Fibroblast of gingiva (primary cell): ENCODE results near the gene RNF17.
A peak's percentile ranks its signal among the peaks of the same experiment; 100 is the strongest.

ENCODE experiments used
- DNase-seq: peaks from one replicate; pipeline ENCODE4 v3.0.0-alpha.2; 2011; ENCODE audit warnings: low read depth

Gene RNF17

DNA sequence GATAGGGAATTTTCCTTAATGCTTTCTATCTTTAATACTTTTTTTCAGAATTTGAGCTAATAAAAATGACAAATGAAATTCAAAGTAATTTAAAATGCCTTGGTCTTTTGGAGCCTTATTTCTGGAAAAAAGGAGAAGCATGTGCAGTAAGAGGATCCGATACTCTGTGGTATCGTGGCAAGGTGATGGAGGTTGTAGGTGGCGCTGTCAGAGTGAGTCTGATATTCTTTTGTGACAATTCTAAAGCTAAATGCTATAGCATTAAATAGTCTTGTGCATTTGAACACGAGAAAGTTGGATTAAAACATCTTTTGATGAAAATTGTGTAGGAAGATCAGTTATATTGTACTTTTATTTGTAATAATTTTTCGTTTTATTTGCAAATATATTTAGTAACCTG, 95.0 kb downstream of the RNF17 start:
- no peak for DNase-seq

DNA sequence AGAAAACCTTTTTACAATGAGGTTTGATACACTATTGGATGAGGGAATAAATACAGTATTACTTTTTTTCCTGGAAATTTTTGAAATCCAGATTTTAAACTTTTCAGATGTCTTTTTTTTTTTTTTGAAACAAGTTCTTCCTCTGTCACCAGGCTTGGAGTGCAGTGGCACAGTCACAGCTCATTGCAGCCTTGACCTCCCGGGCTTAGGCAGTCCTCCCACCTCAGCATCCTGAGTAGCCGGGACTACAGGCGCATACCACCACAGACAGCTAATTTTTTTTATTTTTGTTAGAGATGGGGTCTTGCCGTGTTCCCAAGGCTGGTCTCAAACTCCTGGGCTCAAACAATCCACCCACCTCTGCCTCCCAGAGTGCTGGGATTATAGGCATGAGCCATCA, 96.8 kb downstream of the RNF17 start:
- no peak for DNase-seq

DNA sequence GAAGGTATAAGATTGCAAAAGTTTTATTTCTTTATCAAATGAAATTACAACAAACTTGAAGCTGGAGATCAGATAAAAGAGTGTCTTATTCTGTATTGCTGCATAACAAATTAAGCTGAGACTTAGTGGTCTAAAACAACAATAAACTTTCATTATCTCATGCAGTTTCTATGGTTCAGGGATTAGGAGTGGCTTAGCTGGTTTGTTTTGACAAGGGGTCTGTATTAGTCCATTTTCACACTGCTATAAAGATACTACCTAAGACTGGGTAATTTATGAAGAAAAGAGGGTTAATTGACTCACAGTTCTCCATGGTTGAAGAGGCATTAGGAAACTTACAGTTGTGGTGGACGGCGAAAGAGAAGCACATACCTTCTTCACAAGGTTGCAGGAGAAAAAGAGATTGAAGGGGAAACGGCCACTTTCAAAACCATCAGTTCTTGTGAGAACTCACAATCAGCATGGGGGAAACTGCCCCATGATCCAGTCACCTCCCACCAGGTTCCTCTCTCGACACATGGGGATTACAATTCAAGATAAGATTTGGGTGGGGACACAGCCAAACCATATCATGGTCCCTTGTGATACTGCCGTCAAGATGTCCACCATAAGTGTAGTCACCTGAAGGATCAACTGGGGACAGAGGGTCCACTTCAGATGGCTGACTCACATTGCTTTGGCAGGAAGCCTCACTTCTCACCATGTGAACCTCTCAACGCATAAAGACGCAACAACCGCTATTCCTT, 97.8 kb downstream of the RNF17 start:
- DNase-seq, result no peak

DNA sequence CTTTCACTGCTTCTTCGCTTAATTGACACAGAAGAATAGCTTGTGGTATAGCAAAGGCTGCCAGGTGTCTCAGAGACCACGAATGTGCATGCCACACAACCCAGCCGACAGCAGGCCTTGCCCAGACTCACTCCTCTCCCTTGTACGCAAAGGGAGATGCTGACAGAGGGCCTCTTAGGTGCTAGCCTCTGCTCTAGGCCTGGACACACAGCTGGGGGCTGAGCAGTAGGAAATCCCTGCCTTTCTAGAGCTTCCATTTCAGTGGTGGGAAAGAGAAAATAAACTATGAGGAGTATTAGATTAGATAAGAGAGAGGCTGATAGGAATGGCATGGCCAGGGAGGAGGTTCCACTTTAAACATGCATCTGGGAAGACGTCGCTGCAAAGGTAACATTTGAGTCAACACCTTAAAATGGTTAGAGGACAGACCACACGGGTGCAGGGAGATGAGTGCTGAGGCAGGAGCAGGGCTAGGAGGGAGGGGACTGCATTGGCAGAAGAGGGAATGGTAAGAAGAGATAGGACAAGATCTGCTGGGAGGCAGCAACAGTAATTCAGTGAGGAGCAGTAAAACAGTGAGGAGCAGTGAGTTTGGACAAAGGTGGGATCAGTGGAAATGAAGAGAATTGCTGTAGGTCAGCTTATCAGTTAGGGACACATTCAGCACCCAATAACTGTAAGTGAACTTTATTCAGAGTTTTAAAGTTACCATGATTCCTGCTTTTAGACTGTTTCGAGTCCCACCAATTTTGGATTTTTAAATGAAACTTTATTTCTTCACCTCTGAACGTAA, 100.0 kb downstream of the RNF17 start:
- no peak for DNase-seq

DNA sequence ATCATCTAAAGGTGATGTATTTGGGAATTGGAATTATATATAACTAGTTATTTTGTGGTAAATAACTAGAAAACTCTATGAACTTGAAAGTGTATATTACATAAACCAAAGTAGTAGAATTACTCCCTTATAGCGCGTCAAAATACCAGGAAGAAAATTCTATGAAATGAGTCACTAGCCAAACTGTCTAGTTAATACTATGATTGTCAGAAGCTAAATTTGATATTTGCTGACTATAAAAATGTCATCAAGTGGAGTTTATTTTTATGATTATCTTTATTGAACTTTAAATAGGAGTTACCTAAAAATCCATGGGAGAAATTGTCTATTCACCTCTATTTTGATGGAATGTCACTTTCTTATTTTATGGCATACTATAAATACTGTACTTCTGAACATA, 100.6 kb downstream of the RNF17 start:
- DNase-seq, result no peak

DNA sequence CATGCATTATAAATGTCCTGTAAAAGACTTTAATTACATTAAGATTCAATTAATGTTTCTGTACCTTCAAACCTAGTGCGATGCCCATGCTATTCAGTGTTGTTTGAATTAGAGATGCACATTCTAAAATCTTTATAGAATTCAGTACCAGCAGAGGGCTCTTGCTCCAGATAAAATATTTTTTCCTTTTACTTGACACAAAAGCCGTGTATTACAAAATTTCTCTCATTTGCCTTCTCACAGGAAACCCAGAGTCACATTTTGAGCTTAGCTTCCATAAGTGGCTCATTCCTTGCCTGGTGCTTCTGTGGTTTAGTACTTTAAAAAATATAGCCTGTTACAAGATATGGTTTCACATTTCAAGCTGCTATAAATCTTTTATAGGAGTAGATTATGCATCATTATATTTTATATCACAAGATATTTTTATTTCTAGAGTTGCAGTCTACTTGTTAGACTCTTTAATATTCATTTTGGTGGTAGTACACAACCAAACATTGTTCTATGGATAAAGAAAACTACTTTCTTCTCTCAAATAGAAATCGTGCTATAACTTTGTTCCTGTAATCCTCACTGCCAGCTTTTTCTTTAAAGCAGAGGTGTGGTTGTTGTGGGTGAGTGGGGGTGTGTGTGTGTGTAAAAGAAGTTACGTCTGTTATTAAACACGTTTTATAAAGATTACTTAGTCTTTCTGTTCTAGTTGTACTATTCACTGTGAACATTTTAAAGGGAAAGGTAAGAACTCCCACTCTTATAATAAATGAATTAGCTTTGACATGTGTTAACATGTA, 101.4 kb downstream of the RNF17 start:
- DNase-seq, result peak; percentile 17

DNA sequence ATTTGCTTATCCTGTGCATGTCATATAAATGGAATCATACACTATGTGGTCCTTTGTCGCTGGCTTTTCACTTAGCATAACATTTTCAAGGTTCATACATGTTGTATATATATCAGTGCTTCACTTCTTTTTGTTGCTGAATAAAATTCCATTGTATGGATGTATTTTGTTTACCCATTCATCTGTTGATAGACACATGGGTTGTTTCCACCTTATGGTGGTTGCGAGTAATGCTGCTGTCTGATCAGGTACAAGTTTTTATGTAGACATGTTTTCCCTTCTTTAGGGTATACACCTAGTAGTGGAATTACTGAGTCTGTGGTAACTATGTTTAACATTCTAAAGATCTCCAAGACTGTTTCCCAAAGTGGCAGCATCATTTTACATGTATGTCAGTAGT, 102.5 kb downstream of the RNF17 start:
- DNase-seq, result no peak

DNA sequence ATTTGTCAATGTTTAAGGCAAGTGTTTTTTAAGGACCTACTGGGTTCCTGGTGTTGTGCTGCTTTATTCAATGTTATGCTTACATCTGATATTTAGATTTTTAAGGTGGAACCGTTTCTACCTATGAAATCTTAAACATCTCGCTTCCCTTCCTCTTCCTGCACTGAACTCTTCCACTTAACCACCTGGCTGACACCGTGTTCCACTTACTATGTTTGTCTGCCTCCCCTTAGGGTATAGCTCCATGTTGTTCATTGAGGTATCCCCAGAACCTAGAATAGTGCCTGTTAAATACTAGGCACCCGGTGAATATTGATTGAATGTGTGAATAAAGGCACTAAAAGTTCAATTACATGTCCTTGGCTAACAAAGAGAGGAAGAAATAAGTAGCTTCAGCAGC, 104.9 kb downstream of the RNF17 start:
- DNase-seq, result no peak

DNA sequence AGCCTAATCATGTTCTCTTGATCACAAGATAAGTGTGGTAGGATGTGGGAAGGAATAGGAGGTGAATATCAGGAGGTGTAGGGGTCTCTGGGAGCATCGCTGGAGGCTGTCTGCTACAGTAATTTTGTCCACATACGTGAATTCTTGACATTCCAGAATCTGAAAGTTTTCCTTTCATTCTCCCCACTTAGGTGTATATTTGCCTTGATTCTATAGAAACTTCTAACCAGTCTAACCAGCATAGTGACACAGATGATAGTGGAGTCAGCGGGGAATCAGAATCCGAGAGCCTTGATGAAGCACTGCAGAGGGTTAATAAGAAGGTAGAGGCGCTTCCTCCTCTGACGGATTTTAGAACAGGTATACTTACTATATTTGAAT, 106.4 kb downstream of the RNF17 start:
- DNase-seq, result no peak

DNA sequence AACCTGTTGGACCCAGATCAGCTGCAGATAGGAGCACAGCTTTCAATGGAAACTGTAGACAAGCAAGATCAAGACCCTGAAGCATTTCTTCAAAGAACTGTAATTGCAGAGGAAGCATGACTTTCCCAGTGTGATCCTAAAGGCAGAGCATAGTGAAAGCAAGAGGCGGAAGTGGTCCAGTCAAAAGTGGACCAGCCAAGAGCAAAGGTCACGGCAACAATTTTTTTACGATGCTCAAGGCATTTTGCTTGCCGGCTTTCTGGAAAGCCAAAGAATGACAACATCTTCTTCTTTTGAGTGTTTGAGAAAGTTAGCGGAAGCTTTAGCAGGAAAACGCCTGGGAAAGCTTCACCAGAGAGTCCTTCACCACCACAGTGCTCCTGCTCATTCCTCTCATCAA, 111.6 kb downstream of the RNF17 start:
- no peak for DNase-seq

DNA sequence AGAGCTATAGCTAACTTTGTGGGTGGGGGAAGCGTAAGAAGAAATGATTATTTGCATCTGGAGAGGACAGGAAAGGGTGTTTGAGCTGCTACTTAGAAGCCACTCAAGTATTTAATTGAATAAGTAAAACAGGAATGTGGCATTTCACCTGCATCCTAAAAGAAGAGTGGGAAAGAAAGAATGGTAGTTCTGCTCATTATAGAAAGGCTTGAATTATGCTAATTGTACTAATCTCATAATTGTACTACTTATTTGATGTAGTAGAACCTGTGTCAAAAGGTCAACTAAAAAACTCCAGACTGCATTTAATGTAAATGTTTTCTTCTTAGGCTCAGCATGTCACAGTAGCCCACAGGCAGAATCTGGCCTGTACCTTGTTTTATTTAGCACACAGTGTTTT, 113.6 kb downstream of the RNF17 start:
- no peak for DNase-seq

DNA sequence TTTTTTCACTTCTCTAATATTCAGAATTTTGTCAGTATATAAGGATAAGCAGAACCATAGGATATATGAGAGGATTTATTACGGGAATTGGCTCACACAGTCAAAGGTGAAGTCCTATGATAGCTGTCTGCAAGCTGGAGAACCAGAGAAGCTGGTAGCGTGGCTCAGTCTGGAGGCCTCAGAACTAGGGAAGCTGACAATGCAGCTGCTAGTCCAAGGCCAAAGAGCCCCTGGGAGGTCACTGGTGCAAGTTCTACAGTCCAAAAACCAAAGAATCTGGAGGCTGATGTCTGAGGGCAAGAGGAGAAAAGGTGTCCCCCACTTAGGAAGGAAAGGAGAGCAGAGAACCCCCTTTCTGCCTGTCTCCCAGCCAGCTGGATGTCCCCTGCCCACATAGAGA, 114.4 kb downstream of the RNF17 start:
- DNase-seq, result no peak

DNA sequence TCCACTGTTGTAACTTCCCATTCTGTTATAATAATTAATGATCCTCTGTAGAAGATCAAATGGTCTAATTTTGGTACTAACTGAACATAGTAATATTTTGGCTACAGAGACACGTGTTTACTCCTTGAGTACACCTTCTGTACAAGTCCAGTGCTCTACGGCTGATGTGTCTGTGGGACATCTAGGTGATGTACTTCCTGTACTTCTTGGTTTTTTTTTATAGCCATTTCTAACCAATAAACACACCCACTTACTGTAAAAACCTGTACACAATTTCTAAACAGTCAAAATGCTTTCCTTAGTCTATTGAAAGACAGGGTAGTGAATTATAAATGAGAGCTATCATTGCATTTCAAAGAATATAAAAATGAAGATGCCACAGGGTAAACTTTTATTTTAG, 118.7 kb downstream of the RNF17 start:
- no peak for DNase-seq

DNA sequence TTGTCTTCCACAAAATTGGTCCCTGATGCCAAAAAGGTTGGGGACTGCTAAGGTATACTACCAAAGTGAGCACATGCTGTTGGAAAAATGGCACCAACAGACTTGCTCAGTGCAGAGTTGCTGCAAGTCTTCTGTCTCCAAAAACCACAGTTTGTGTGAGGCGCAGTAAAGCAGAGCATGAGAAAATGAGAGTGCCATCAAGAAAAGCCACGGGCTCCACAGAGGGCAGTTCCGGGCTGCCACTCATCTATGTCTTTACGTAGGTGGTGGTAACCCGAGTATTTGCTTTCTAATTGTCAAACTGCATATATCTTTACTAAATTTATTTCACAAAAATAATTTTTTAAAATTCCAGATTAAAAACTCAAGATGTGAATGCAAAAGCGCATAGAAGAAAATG, 123.8 kb downstream of the RNF17 start:
- DNase-seq, result no peak

DNA sequence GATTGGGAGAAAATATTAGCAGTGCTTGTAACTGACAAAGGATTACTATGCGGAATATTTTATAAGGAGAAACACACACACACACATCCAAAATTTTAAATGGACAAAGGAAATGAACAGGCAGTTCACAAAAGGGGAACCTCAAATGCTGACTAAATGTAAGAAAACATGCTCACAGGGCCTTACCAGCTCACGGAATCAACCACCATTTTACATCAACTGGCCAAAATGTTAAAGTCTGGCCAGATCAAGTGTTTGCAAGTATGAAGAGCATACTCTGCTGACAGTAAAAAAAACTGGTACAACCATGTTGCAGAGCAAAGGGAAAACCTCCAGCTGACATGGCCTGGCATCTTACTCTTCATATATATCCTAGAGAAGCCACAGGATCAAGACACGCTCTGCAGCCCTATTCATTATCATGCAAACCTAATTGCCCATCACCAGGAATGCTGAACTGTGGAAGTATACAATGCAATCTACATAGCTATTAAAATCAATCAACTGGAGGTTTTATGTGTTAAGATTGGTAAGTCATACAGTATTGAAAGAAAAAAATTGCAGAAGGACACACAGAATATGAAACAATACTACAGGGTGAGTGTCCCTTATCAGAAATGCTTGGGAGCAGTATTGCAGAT, 124.4 kb downstream of the RNF17 start:
- DNase-seq, result no peak

DNA sequence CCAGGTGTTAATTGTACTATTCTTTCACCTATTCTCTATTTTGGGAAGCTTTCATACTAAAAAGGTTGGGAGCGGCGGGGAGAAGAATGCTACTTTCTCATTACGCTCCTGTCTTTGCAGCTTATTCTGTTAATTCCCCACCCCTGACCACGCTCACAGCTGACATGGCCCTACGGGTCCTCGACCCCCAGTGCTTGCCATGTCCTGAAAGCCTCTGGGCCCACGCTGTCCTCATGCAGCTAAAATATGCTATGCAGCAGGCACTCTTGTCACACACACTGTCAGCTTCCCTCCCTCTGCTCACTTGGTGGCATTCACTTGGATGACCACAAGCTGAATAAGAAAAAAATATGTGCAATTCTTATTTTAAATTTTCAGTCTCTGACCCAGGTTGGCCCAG, 126.3 kb downstream of the RNF17 start:
- DNase-seq, result no peak

DNA sequence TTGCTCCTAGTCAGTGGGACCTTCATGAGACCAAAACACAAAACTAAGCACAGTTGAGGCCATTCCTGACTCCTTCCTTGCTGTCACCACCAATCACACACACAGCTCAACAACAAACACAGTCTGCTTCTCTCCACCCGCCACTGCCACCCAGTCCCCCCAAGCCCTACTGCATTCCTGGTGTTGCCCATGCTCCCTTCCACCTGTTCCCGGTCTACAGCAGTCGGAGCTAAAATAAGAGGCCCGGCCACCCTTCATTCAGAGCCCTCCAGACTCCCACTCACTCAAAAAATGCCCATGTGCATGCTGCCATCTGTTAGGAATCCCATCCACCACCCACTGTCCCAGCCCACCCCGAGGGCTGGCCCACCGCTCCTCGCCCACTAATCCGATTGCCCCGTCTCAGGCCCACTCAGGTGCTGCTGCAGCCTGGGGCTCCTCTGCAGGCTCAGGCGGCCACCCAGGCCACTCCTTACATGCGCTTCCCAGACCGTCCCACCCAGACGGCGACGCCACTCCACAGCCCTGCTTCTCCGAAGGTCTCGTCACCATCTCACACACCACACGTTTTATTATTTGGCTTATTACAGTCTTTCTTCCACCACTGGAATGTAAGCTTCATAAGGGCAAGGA, 127.6 kb downstream of the RNF17 start:
- DNase-seq, result no peak

DNA sequence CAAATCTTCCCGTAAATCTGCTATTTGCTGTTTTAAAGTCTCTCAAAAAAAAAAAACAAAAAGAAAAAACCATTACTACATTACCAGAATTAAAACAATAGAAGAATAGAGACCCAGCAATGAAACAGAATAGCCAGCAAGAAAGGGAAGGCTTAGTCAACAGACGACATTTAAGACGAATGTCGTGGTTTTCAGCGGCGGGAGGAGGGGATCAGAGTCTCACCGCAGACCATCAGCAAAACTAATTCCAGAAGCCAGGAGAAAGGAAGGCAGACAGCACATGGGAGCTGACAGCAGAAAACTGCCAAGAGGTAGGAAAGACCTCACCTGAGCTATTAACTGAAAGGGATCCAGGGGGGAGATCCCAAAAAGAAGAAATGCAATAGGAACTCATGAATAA, 128.9 kb downstream of the RNF17 start:
- DNase-seq, result no peak

DNA sequence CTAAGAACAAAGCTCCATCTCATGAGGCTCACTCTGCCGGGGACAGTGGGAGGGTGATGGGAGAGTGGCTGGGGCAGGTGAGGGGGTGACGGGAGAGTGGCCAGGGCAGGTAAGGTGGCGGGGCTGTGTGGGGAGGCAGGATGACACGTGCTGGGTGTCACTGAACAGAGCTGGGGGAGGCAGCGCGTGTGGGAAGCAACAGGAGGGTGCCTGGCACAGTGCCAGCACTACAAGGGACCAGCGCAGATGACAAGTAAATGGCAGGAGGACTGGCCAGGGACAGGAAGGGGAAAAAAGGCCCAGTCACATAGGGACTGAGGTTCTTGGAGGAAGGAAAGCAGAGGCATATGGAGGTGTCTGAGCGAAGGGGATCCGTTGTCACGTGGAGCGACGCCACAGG, 129.9 kb downstream of the RNF17 start:
- DNase-seq, result no peak

DNA sequence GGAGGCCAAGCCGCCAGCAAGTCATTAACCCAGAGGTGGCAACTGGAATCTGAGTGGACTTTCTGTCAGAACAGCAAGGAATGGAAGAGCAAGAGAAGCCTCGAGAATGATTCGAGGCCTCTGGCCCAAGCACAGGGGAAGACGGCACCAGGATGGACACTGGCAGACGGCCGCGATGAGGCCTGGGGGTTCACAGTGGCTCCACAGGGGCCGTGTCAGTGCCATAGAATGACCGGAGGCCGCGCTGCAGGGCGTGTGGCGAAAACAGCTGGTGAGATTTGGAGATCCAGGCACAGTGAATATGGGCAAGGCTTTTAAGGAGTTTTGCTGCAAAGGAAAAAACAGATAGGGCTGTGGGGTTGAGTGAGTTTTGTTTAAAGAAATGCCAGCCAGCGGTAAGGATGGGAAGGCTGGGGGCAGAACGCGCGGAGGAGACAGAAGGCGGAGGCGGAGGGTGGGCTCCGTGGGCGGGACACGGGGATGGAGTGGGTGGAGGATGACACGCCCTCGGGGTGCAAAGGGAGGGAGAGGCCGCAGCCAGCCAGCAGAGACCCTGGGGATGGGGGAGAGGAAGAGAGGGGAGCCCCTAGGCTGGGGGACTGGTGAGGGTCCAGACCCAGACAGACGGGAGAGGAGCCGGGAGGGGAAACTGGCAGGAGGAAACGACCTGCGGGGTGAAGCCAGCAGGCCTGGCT, 130.5 kb downstream of the RNF17 start:
- no peak for DNase-seq

DNA sequence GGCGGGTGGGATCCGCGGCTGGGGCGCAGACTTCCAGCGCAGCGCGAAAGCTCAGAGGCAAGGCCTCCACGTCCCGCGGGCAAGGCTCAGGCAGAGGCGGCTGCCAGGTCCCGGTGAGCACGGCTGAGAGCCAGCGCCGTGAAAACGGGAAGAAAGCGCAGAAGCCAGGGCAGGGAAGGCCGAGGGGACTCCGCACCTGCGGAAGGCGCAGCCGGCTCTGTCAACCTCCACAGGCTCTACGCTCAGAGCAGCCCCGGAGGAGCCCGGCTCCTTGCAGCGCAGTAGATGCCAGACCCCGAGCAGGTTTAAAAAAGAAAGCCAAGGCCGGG, 131.0 kb downstream of the RNF17 start:
- DNase-seq, result no peak

DNA sequence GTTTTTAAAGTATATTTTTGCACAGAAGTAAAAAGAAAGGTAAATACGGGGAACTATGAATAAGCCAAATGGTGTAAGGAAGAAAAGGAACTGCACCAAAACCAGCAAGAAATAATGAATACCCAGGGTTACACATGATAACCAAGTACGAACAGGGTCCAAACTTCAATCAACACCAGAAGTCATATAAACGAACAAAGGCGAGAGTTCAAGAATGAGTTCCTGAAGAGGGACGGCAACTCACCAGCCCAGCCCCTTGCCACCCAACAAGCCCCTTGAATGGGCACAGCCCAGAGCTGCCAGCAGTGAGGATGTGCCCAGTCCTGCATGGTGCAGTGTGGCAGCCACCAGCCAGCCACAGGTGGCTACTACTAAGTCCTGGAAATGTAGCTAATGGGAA, 132.1 kb downstream of the RNF17 start:
- DNase-seq, result no peak
